Ishikawa (cell line): ENCODE measurements around the gene PXT1.

Experiments used
- CEBPB ChIP-seq: IDR thresholded peaks from 2 replicates; pipeline ENCODE4 v1.6.1; 2012
- CREB1 ChIP-seq: IDR thresholded peaks from 2 replicates; pipeline ENCODE4 v1.6.1; 2012; ENCODE audit warnings: low read depth
- EGR1 ChIP-seq: IDR thresholded peaks from 2 replicates; pipeline ENCODE4 v1.6.1; 2012
- EP300 ChIP-seq: IDR thresholded peaks from 2 replicates; pipeline ENCODE4 v1.6.1; 2012; ENCODE audit warnings: borderline replicate concordance
- FOXM1 ChIP-seq: IDR thresholded peaks from 2 replicates; pipeline ENCODE4 v1.6.1; 2012; ENCODE audit warnings: low read depth, borderline replicate concordance
- MAX ChIP-seq: IDR thresholded peaks from 2 replicates; pipeline ENCODE4 v1.6.1; 2012
- NFIC ChIP-seq: IDR thresholded peaks from 2 replicates; pipeline ENCODE4 v1.6.1; 2012
- RAD21 ChIP-seq: IDR thresholded peaks from 2 replicates; pipeline ENCODE4 v1.6.1; 2012; ENCODE audit warnings: low read depth
- REST ChIP-seq: IDR thresholded peaks from 2 replicates; pipeline ENCODE4 v1.6.1; 2012; ENCODE audit warnings: low read depth, mild to moderate bottlenecking
- TAF1 ChIP-seq: IDR thresholded peaks from 2 replicates; pipeline ENCODE4 v1.6.1; 2012; ENCODE audit warnings: low read depth, mild to moderate bottlenecking
- TCF12 ChIP-seq: IDR thresholded peaks from 2 replicates; pipeline ENCODE4 v1.6.1; 2012; ENCODE audit warnings: low read depth
- TEAD4 ChIP-seq: IDR thresholded peaks from 2 replicates; pipeline ENCODE4 v1.6.1; 2012
- USF1 ChIP-seq: IDR thresholded peaks from 2 replicates; pipeline ENCODE4 v1.6.1; 2012
- YY1 ChIP-seq: IDR thresholded peaks from 2 replicates; pipeline ENCODE4 v1.6.1; 2012; ENCODE audit warnings: low read depth
- ZBTB7A ChIP-seq: IDR thresholded peaks from 2 replicates; pipeline ENCODE4 v1.6.1; 2012; ENCODE audit warnings: low read depth

The PXT1 gene

GRCh38 chr6:36423101-36423824 lies 19.4 kb downstream of the PXT1 start:
- TF ChIP-seq EP300 (no peak), ZBTB7A (no peak), RAD21 (peak; percentile 58), TCF12 (no peak), FOXM1 (no peak), CREB1 (no peak), REST (no peak), USF1 (peak; percentile 99), TAF1 (peak; percentile 79), MAX (peak; percentile 88)

GRCh38 chr6:36422714-36423100 lies 19.9 kb downstream of the PXT1 start:
- TF ChIP-seq REST (no peak), TAF1 (no peak), FOXM1 (no peak), YY1 (no peak), TCF12 (no peak), EGR1 (no peak), RAD21 (no peak), CREB1 (no peak), ZBTB7A (no peak), CEBPB (no peak), TEAD4 (no peak), USF1 (no peak), MAX (no peak), EP300 (no peak), NFIC (no peak)

GRCh38 chr6:36419310-36419709 lies 23.3 kb downstream of the PXT1 start:
- TF ChIP-seq TAF1 (no peak), REST (no peak), NFIC (no peak), MAX (no peak), USF1 (no peak), EGR1 (no peak), TEAD4 (no peak), RAD21 (no peak), CREB1 (no peak), ZBTB7A (no peak), YY1 (no peak), FOXM1 (no peak), EP300 (no peak), CEBPB (no peak), TCF12 (no peak)
